Kidney epithelial cell (primary cell): ENCODE results near the gene DAO. TPM values are rescaled to one million over a fixed set of nuclear protein-coding genes. Genes with fewer than 3 reads are reported as not detected.

Experiments
- DNase-seq: peaks from one replicate; pipeline ENCODE4 v3.0.0-alpha.2; 2010; ENCODE audit warnings: low read depth
- H3K27me3 ChIP-seq: 2 replicates; pipeline ENCODE4 v1.6.0; 2011; ENCODE audit warnings: low read length; ENCODE audit not compliant: control insufficient read depth, insufficient read depth
- H3K36me3 ChIP-seq: 2 replicates; pipeline ENCODE4 v1.5.1; 2011; ENCODE audit warnings: low read length; ENCODE audit not compliant: control insufficient read depth, insufficient read depth
- H3K4me3 ChIP-seq: 2 replicates; pipeline ENCODE4 v1.5.1; 2011; ENCODE audit warnings: low read depth, mild to moderate bottlenecking, control low read depth, low read length
- total RNA-seq: library from RNA; depleted of rRNA; stranded (reverse); fragments of >200 nt; gene quantifications from 2 replicates; pipeline ENCODE4 v1.2.3, GENCODE V29; 2015
- TF ChIP-seq, protein P1 (sequence below): IDR thresholded peaks from 2 replicates; pipeline ENCODE4 v1.5.1; 2011; ENCODE audit warnings: mild to moderate bottlenecking, moderate library complexity, low read length, control low read depth, inconsistent platforms; ENCODE audit not compliant: insufficient read depth, poor library complexity, severe bottlenecking

The DAO gene
- total RNA-seq, 1 donor from 2014 or later: not detected

DNA sequence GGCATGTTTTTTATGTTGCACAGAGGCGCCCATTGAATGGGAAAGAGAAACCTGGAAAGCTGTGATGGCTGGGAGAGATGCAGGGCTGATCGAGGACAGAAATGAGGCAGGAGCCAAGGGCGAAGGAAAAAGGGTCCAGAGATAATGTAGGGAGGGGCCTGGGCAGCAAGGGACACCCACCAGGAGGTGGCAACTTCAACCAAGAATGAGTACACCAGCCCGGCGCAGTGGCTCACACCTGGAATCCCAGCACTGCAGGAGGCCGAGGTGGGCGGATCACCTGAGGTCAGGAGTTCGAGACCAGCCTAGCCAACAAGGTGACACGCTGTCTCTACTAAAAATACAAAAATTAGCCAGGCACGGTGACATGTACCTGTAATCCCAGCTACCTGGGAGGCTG is 26.5 kb upstream of the DAO start:
- no peak for DNase-seq
- H3K36me3 ChIP-seq: peaks cover 6% of the 10 kb centered on the region
- H3K4me3 ChIP-seq: no peak overlapping the region
- TF ChIP-seq, protein P1, sequence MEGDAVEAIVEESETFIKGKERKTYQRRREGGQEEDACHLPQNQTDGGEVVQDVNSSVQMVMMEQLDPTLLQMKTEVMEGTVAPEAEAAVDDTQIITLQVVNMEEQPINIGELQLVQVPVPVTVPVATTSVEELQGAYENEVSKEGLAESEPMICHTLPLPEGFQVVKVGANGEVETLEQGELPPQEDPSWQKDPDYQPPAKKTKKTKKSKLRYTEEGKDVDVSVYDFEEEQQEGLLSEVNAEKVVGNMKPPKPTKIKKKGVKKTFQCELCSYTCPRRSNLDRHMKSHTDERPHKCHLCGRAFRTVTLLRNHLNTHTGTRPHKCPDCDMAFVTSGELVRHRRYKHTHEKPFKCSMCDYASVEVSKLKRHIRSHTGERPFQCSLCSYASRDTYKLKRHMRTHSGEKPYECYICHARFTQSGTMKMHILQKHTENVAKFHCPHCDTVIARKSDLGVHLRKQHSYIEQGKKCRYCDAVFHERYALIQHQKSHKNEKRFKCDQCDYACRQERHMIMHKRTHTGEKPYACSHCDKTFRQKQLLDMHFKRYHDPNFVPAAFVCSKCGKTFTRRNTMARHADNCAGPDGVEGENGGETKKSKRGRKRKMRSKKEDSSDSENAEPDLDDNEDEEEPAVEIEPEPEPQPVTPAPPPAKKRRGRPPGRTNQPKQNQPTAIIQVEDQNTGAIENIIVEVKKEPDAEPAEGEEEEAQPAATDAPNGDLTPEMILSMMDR: no peak
- no peaks in the 10 kb centered on the region for H3K27me3 ChIP-seq

DNA sequence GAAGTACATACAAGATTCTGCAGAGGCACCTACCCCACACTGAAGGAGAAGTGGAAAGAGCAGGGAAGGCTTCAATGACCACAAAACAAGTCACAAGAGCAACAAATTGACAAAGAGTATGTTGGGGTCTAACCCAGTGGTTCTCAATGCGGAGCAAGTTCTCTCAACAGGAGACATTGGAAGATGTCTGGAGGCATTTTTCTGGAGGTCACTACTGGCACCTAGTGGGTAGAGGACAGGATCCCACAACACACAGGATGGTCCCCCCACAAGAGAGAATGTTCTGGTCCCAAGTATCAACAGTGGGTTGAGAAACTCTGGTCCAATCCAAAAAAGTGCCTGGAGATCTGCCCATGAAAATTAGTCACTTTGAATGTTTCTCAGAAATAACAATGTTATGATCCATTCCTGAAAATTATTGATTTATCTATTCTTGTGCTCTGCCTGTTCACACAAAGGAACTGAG is 25.9 kb upstream of the DAO start:
- Histone ChIP-seq H3K4me3 (no peak overlapping the region), H3K27me3 (no peaks in the 10 kb centered on the region), H3K36me3 (peaks cover 3% of the 10 kb centered on the region)
- no peak for DNase-seq
- TF ChIP-seq, protein P1: peak; percentile 41

DNA sequence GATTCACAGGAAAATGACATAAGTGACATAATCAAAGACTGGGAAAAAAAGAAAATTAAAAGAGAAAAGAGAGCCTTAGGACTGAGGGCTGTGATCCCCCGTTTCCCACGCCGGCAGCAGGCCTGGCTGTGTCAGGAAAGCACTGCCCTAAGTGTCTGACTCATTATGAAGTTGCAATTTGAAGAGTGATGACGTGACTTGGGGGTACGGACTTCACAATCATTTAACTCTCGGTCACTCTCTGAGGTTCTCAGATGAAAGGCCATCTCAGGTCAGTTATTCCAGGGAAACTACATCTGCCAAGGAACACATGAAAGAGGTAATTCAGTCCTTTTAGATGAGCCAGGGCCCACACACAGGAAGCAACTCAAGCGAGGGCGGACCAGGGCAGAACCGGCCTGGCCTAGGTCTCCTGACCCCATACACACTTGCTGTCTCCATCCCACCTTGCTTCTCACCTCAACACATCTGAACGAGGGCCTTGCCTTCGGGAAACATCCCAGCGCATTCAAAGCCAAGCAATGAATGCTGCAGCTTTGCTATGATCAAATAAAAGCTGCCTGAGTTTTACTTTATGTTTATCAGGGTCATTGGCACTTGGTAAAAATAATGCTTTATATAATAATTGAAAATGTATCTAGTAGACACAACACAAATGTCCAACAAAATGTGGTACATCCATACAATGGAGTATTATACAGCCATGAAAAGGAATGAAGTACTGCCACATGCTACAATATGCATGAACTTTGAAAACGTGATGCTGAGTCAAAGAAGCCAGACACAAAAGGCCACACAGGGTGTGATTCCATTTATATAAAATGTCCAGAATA is 25.2 kb upstream of the DAO start:
- H3K4me3 ChIP-seq: no peak overlapping the region
- TF ChIP-seq, protein P1: no peak
- DNase-seq: peak; percentile 96
- H3K36me3 ChIP-seq: peaks cover 3% of the 10 kb centered on the region
- no peaks in the 10 kb centered on the region for H3K27me3 ChIP-seq

DNA sequence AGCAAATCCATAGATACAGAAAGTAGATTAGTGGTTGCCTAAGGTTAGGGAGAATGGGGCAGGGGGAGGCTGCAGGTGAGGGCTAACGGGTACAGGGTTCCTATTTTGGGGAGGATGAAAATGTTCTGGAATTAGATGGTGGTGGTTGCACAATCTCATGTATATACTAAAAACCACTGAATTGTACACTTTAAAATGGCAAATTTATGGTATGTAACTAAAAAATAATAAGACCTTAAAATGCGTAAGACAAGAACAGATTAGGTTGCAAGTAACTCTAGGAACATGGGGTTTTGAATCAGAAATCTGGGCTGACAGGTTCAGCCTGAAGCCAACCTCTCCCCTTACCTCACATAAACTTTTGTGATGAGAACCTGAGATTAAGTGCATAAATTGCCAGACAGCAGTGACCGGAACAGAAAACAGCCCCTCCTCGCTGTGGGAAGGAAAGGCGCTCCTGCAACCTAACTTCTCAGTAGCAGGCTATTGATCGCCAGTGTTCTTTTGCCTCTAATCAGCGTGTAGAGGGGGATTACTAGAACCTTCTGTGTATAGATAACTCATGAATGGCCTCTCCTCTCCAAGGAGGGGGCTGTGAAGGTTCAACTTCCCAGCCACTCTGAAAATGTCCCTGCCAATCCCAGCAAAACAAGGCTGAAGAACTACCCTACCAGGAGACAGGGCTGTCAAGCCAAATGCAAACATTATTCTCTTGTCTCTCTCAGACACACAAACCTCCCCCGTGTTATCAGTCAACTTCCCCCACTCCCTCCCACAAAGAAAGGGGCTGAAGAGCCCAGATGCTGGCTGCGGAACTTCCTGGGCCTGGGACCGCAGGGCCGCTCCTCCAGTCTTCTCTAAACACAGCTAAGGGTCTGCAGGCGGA is 24.4 kb upstream of the DAO start:
- DNase-seq: no peak
- TF ChIP-seq, protein P1: peak; percentile 13
- Histone ChIP-seq H3K4me3 (peak overlapping the region; percentile 84), H3K27me3 (no peaks in the 10 kb centered on the region), H3K36me3 (peaks cover 3% of the 10 kb centered on the region)

DNA sequence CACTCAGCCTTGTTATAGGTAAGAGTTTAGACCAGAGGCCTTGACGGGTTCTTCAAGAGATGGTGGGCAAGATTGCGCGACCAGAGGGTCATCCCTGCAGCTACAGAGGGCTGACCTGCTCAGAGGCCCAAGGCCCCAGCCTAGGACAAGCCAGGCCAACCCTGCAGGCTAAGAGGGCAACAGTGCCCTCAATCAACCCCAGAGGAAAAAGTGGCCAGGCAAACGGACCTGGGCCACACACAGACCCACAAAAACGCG is 23.8 kb upstream of the DAO start:
- peaks cover 1% of the 10 kb centered on the region for H3K36me3 ChIP-seq
- TF ChIP-seq, protein P1: no peak
- DNase-seq: no peak
- H3K4me3 ChIP-seq: peak overlapping the region; percentile 84
- H3K27me3 ChIP-seq: no peaks in the 10 kb centered on the region
